PC-3 (cell line): ENCODE results near the gene UNC5C.

Experiments used
- EZH2 ChIP-seq: fragments of 300-600 bp; sonication (generic); IDR thresholded peaks from one replicate; pipeline ENCODE4 v1.6.1; 2017; ENCODE audit warnings: antibody characterized with exemption, mild to moderate bottlenecking, low read length; ENCODE audit not compliant: unreplicated experiment
- TF ChIP-seq, protein P1 (sequence below): fragments of 300-600 bp; sonication (generic); conservative IDR thresholded peaks from 2 replicates; pipeline ENCODE4 v1.5.1; 2017; ENCODE audit warnings: antibody characterized with exemption, low read depth, mild to moderate bottlenecking, low read length

GRCh38 chr4:95439071-95439470 is 109.7 kb downstream of the UNC5C start:
- TF ChIP-seq, protein P1, sequence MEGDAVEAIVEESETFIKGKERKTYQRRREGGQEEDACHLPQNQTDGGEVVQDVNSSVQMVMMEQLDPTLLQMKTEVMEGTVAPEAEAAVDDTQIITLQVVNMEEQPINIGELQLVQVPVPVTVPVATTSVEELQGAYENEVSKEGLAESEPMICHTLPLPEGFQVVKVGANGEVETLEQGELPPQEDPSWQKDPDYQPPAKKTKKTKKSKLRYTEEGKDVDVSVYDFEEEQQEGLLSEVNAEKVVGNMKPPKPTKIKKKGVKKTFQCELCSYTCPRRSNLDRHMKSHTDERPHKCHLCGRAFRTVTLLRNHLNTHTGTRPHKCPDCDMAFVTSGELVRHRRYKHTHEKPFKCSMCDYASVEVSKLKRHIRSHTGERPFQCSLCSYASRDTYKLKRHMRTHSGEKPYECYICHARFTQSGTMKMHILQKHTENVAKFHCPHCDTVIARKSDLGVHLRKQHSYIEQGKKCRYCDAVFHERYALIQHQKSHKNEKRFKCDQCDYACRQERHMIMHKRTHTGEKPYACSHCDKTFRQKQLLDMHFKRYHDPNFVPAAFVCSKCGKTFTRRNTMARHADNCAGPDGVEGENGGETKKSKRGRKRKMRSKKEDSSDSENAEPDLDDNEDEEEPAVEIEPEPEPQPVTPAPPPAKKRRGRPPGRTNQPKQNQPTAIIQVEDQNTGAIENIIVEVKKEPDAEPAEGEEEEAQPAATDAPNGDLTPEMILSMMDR = no peak
- no peak for TF ChIP-seq EZH2
